ENCODE data around the gene LPIN1. TPM values are rescaled to one million over a fixed set of nuclear protein-coding genes. Genes with fewer than 3 reads are reported as not detected.

The LPIN1 gene
- total RNA-seq, 3 donors from 2014 or later: 78.6 to 106 (median 82.6) TPM

GRCh38 chr2:11740723-11741122 is 5.7 kb upstream of the LPIN1 start:
- DNase-seq (ENCODE audit: low spot score in 2 of 2): no peak
- Histone ChIP-seq H3K4me1 (peaks cover 0 to 7% of the 10 kb centered on the region in 2 donors), H3K36me3 (no peaks in the 10 kb centered on the region), H3K9me3 (no peaks in the 10 kb centered on the region), H3K27me3 (no peaks in the 10 kb centered on the region), H3K4me3 (no peak overlapping the region), H3K27ac (no peak overlapping the region)
- TF ChIP-seq POLR2A (IDR thresholded peaks at IDR 0.05): no peak
- no peak for TF ChIP-seq POLR2AphosphoS5 (IDR thresholded peaks at IDR 0.05)
- TF ChIP-seq CTCF (IDR thresholded peaks at IDR 0.05): no peak
- intact Hi-C loops (cut with DNase I; ENCODE audit: low total_unique reads): no loop called here

DNA sequence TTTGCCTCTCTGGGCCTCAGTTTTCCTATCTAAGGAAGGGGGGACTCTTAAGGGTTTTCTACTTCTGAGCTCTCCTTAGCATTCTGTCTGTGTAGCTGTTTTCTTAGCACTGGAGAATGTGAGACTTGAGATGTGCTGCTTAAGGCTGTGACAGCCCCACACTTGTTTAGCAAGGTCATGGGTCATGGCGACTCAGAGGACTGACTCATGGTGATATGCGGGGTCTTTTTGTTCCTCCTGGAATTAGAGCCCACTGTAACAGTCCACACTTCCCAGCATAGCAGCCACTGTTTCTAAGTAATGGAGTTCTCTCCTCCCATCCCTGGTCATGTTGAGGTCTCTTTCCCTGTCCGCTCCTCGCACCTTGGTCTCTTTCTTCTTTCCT is 4.1 kb upstream of the LPIN1 start:
- Histone ChIP-seq H3K4me1 (peaks cover 0 to 7% of the 10 kb centered on the region in 2 donors), H3K27ac (no peak overlapping the region), H3K36me3 (no peaks in the 10 kb centered on the region), H3K9me3 (no peaks in the 10 kb centered on the region), H3K4me3 (no peak overlapping the region), H3K27me3 (no peaks in the 10 kb centered on the region)
- intact Hi-C loops (cut with DNase I; ENCODE audit: low total_unique reads): no loop called here
- DNase-seq (ENCODE audit: low spot score in 2 of 2): no peak
- no peak for TF ChIP-seq POLR2A (IDR thresholded peaks at IDR 0.05)
- no peak for TF ChIP-seq CTCF (IDR thresholded peaks at IDR 0.05)
- no peak for TF ChIP-seq POLR2AphosphoS5 (IDR thresholded peaks at IDR 0.05)

DNA sequence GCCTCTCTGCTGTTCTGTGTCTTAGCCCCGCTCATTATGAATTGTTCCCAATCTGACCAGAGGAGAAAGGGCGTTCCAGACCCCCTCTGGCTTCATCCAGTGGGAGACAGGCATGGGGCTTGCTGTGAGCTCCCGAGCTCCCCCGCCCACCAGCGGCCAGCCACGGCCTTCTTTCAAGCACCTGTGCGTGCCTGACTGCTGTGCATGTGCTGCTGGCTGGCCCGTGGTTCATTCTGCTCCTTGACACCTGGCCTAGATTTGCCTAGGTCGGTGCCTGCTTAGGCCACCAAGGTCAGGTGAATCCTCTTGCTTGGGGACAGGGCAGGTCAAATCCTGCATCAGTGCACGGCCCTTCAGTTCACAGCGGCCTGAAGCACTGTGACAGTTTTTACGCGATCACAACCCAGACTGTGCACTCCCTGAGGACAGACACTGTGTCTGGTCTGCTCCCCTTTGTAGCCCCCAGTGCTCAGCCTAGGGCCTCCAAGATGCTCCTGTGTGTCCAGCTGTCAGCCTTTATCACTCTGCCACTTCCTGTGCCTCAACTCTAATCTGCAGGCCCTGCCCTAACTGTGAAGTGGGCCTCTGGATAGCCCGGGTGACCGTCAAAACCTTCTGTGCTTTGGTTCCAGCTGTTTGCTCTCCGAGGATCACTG is 3.6 kb upstream of the LPIN1 start:
- no peak overlapping the region for H3K4me3 ChIP-seq
- no peaks in the 10 kb centered on the region for H3K36me3 ChIP-seq
- H3K27me3 ChIP-seq: no peaks in the 10 kb centered on the region
- DNase-seq (ENCODE audit: low spot score in 2 of 2): no peak
- H3K27ac ChIP-seq: no peak overlapping the region
- peaks cover 0 to 7% of the 10 kb centered on the region in 2 donors for H3K4me1 ChIP-seq
- intact Hi-C loops (cut with DNase I; ENCODE audit: low total_unique reads): no loop called here
- H3K9me3 ChIP-seq: no peaks in the 10 kb centered on the region
- TF ChIP-seq CTCF (IDR thresholded peaks at IDR 0.05) (no peak), POLR2A (IDR thresholded peaks at IDR 0.05) (no peak), POLR2AphosphoS5 (IDR thresholded peaks at IDR 0.05) (no peak)

GRCh38 chr2:11743366-11743765 is 3.1 kb upstream of the LPIN1 start:
- Histone ChIP-seq H3K9me3 (no peaks in the 10 kb centered on the region), H3K4me1 (peaks cover 0 to 7% of the 10 kb centered on the region in 2 donors), H3K27ac (peak overlapping the region; percentile 77 to 82), H3K27me3 (no peaks in the 10 kb centered on the region), H3K36me3 (no peaks in the 10 kb centered on the region), H3K4me3 (no peak overlapping the region)
- no peak for DNase-seq (ENCODE audit: low spot score in 2 of 2)
- TF ChIP-seq POLR2A (IDR thresholded peaks at IDR 0.05) (no peak), POLR2AphosphoS5 (IDR thresholded peaks at IDR 0.05) (no peak), CTCF (IDR thresholded peaks at IDR 0.05) (no peak)
- intact Hi-C loops (cut with DNase I; ENCODE audit: low total_unique reads): no loop called here

- H3K36me3 ChIP-seq: no peaks in the 10 kb centered on the region
- H3K4me3 ChIP-seq: peak overlapping the region in 2 of 3 donors; percentile 1 to 43
- no peaks in the 10 kb centered on the region for H3K9me3 ChIP-seq
- DNase-seq (ENCODE audit: low spot score in 2 of 2): peak; percentile 75 to 92
- peaks cover 0 to 10% of the 10 kb centered on the region in 2 donors for H3K4me1 ChIP-seq
- H3K27ac ChIP-seq: peak overlapping the region; percentile 77 to 82
- intact Hi-C loops (cut with DNase I; ENCODE audit: low total_unique reads): no loop called here
- TF ChIP-seq POLR2AphosphoS5 (IDR thresholded peaks at IDR 0.05) (peak; percentile 54 to 85 (median 73)), POLR2A (IDR thresholded peaks at IDR 0.05) (no peak)
- no peaks in the 10 kb centered on the region for H3K27me3 ChIP-seq
These were observed 2.4 kb upstream of the LPIN1 start for GRCh38 chr2:11743846-11744553.

All from breast epithelium (tissue), 4 donors.